HepG2 (cell line): ENCODE measurements around the gene DIAPH3. TPM values are rescaled to one million over a fixed set of nuclear protein-coding genes. Genes with fewer than 3 reads are reported as not detected.

Source experiments
- BRF2 ChIP-seq: sonication (generic); formaldehyde crosslinking; IDR thresholded peaks from 2 replicates; pipeline ENCODE4 v1.8.1; 2022; ENCODE audit warnings: mild to moderate bottlenecking, missing genetic modification reagents
- HNRNPL ChIP-seq: fragments of 200-400 bp; formaldehyde crosslinking; IDR thresholded peaks from 2 replicates; pipeline ENCODE4 v1.6.1; 2017; ENCODE audit warnings: mild to moderate bottlenecking, low read depth, low read length
- polyA plus RNA-seq, 8 experiments: library from polyadenylated mRNA; depleted of rRNA in 3 of 8; stranded (reverse) in 7 of 8; unstranded in 1 of 8; fragments of >200 nt; fragmentation: Illumina TruSeq in 4 of 8; extraction: Trizol in 4 of 8; gene quantifications; 2 replicates each; pipeline versions ENCODE4 v1.2.1 to v1.2.3, GENCODE V29; 2011 to 2016; ENCODE audit warnings: low read depth in 4 of 8, missing spikeins in 1 of 8, mixed read lengths in 1 of 8; ENCODE audit not compliant: insufficient read depth in 1 of 8
- total RNA-seq, 5 experiments: library from RNA; depleted of rRNA; stranded (reverse); fragments of >200 nt; fragmentation: Illumina TruSeq; extraction: Trizol; gene quantifications; 2 replicates each; pipeline ENCODE4 v1.2.3, GENCODE V29; 2016; ENCODE audit warnings: low read depth in 1 of 5
- TF ChIP-seq, protein P1 (sequence below): IDR thresholded peaks from 2 replicates; pipeline ENCODE4 v1.6.1; 2016; ENCODE audit warnings: low read depth, missing genetic modification reagents, missing compliant biosample characterization
- TF ChIP-seq, protein P2 (sequence below): sonication (generic); formaldehyde crosslinking; IDR thresholded peaks from 2 replicates; pipeline ENCODE4 v1.4.0; 2020; ENCODE audit warnings: missing genetic modification reagents

Gene DIAPH3
- total and polyA plus RNA-seq, 2 of the 13 experiments (the other 11 are each of a cell fraction or from before 2014, with no cell fraction given) = 4.0 to 9.3 TPM

DNA sequence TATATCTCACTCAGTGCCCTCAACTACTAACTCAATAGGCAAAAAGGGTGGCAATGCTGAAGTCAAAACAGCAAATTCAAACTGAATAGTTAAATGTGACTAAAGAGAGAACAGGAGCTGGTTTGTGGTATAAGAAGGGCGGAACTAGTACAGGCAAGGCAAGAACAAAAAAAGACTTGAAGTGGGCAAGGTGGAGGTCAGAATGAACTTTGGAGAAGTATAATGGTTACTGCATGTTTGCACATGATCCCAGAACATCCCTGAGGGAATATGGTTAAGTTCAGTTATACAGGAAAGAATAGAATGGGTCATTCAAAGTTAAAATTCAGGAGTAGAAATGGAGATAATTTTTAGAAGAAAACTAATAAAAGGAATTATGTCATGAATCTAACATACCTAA is 85.5 kb downstream of the DIAPH3 start (continued):
- TF ChIP-seq, protein P1, sequence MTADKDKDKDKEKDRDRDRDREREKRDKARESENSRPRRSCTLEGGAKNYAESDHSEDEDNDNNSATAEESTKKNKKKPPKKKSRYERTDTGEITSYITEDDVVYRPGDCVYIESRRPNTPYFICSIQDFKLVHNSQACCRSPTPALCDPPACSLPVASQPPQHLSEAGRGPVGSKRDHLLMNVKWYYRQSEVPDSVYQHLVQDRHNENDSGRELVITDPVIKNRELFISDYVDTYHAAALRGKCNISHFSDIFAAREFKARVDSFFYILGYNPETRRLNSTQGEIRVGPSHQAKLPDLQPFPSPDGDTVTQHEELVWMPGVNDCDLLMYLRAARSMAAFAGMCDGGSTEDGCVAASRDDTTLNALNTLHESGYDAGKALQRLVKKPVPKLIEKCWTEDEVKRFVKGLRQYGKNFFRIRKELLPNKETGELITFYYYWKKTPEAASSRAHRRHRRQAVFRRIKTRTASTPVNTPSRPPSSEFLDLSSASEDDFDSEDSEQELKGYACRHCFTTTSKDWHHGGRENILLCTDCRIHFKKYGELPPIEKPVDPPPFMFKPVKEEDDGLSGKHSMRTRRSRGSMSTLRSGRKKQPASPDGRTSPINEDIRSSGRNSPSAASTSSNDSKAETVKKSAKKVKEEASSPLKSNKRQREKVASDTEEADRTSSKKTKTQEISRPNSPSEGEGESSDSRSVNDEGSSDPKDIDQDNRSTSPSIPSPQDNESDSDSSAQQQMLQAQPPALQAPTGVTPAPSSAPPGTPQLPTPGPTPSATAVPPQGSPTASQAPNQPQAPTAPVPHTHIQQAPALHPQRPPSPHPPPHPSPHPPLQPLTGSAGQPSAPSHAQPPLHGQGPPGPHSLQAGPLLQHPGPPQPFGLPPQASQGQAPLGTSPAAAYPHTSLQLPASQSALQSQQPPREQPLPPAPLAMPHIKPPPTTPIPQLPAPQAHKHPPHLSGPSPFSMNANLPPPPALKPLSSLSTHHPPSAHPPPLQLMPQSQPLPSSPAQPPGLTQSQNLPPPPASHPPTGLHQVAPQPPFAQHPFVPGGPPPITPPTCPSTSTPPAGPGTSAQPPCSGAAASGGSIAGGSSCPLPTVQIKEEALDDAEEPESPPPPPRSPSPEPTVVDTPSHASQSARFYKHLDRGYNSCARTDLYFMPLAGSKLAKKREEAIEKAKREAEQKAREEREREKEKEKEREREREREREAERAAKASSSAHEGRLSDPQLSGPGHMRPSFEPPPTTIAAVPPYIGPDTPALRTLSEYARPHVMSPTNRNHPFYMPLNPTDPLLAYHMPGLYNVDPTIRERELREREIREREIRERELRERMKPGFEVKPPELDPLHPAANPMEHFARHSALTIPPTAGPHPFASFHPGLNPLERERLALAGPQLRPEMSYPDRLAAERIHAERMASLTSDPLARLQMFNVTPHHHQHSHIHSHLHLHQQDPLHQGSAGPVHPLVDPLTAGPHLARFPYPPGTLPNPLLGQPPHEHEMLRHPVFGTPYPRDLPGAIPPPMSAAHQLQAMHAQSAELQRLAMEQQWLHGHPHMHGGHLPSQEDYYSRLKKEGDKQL (CRISPR knock-in tag) = no peak
- TF ChIP-seq BRF2 (CRISPR knock-in tag) (no peak), HNRNPL (no peak)
- TF ChIP-seq, protein P2, sequence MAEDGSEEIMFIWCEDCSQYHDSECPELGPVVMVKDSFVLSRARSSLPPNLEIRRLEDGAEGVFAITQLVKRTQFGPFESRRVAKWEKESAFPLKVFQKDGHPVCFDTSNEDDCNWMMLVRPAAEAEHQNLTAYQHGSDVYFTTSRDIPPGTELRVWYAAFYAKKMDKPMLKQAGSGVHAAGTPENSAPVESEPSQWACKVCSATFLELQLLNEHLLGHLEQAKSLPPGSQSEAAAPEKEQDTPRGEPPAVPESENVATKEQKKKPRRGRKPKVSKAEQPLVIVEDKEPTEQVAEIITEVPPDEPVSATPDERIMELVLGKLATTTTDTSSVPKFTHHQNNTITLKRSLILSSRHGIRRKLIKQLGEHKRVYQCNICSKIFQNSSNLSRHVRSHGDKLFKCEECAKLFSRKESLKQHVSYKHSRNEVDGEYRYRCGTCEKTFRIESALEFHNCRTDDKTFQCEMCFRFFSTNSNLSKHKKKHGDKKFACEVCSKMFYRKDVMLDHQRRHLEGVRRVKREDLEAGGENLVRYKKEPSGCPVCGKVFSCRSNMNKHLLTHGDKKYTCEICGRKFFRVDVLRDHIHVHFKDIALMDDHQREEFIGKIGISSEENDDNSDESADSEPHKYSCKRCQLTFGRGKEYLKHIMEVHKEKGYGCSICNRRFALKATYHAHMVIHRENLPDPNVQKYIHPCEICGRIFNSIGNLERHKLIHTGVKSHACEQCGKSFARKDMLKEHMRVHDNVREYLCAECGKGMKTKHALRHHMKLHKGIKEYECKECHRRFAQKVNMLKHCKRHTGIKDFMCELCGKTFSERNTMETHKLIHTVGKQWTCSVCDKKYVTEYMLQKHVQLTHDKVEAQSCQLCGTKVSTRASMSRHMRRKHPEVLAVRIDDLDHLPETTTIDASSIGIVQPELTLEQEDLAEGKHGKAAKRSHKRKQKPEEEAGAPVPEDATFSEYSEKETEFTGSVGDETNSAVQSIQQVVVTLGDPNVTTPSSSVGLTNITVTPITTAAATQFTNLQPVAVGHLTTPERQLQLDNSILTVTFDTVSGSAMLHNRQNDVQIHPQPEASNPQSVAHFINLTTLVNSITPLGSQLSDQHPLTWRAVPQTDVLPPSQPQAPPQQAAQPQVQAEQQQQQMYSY = no peak
